GM23248 (cell line): Measurements from ENCODE around the gene NEUROD2. TPM values are rescaled to one million over a fixed set of nuclear protein-coding genes. Genes with fewer than 3 reads are reported as not detected.

ENCODE experiments used
- DNase-seq: peaks from one replicate; pipeline ENCODE4 v3.0.0-alpha.2; 2015
- H2AFZ ChIP-seq: fragments of 200-600 bp; sonication (generic); 2 replicates; pipeline ENCODE4 v1.6.1; 2016; ENCODE audit warnings: antibody characterized with exemption
- H3F3A ChIP-seq: fragments of 200-600 bp; sonication (generic); 2 replicates; pipeline ENCODE4 v1.6.1; 2016; ENCODE audit warnings: mild to moderate bottlenecking, antibody characterized with exemption, mixed run types; ENCODE audit not compliant: insufficient read depth
- H3K27ac ChIP-seq: fragments of 200-600 bp; sonication (generic); 2 replicates; pipeline ENCODE4 v1.5.1; 2016; ENCODE audit warnings: mild to moderate bottlenecking
- H3K27me3 ChIP-seq: fragments of 200-600 bp; sonication (generic); replicated peaks from 2 replicates; pipeline ENCODE4 v1.6.1; 2016; ENCODE audit warnings: mild to moderate bottlenecking; ENCODE audit not compliant: insufficient read depth
- H3K36me3 ChIP-seq: fragments of 200-600 bp; sonication (generic); 2 replicates; pipeline ENCODE4 v1.6.1; 2016; ENCODE audit warnings: low read depth, mild to moderate bottlenecking
- H3K4me1 ChIP-seq: fragments of 200-600 bp; sonication (generic); 2 replicates; pipeline ENCODE4 v1.6.1; 2016; ENCODE audit warnings: mild to moderate bottlenecking; ENCODE audit not compliant: insufficient read depth
- H3K4me2 ChIP-seq: fragments of 200-600 bp; sonication (generic); one replicate; pipeline ENCODE4 v1.6.1; 2016; ENCODE audit warnings: mild to moderate bottlenecking; ENCODE audit not compliant: unreplicated experiment
- H3K4me3 ChIP-seq: fragments of 200-600 bp; sonication (generic); 2 replicates; pipeline ENCODE4 v1.5.1; 2016; ENCODE audit warnings: mild to moderate bottlenecking
- H3K79me2 ChIP-seq: fragments of 200-600 bp; sonication (generic); 2 replicates; pipeline ENCODE4 v1.6.1; 2016; ENCODE audit warnings: mild to moderate bottlenecking; ENCODE audit not compliant: insufficient read depth
- H3K9ac ChIP-seq: fragments of 200-600 bp; sonication (generic); 2 replicates; pipeline ENCODE4 v1.6.1; 2016; ENCODE audit warnings: mild to moderate bottlenecking
- H3K9me2 ChIP-seq: fragments of 200-600 bp; sonication (generic); 2 replicates; pipeline ENCODE4 v1.6.1; 2016; ENCODE audit warnings: mixed run types, mild to moderate bottlenecking, moderate library complexity; ENCODE audit not compliant: insufficient read depth
- H3K9me3 ChIP-seq: fragments of 200-600 bp; sonication (generic); one replicate; pipeline ENCODE4 v1.6.1; 2017; ENCODE audit warnings: low read depth
- H4K20me1 ChIP-seq: fragments of 200-600 bp; sonication (generic); 2 replicates; pipeline ENCODE4 v1.6.0; 2016; ENCODE audit not compliant: insufficient read depth
- EZH2 ChIP-seq: fragments of 200-600 bp; sonication (generic); IDR thresholded peaks from 2 replicates; pipeline ENCODE4 v1.6.1; 2018; ENCODE audit warnings: antibody characterized with exemption, mild to moderate bottlenecking; ENCODE audit not compliant: insufficient read depth, poor library complexity, severe bottlenecking
- EZH2phosphoT487 ChIP-seq: fragments of 200-600 bp; sonication (generic); IDR thresholded peaks from 2 replicates; pipeline ENCODE4 v1.6.1; 2018; ENCODE audit warnings: antibody characterized with exemption, moderate library complexity, mild to moderate bottlenecking, low read depth; ENCODE audit not compliant: insufficient read depth
- WGBS, 2 experiments: methylation state at CpG; one replicate each; pipeline ENCODE4 v1.1.6; 2015 to 2017; ENCODE audit warnings: low lambda C conversion rate in 2 of 2, low coverage in 1 of 2; ENCODE audit errors: missing lambda C conversion rate in 2 of 2; 5-methylcytosine and 5-hydroxymethylcytosine counted together
- in situ Hi-C: fragments of 300-500 bp; cut with MboI; formaldehyde crosslinking; loops from 2 replicates; pipeline ENCODE4 v1.15.0; 2020
- polyA plus RNA-seq: library from polyadenylated mRNA; unstranded; fragments of >200 nt; fragmentation: Nextera tagmentation; extraction: Ambion mirVana; gene quantifications from 2 replicates; pipeline ENCODE4 v1.2.1, GENCODE V29; 2016
- total RNA-seq: library from RNA; depleted of rRNA; stranded (reverse); fragments of >200 nt; shearing (Covaris generic); gene quantifications from 2 replicates; pipeline ENCODE4 v1.2.3, GENCODE V29; 2014

NEUROD2 gene
- total and polyA plus RNA-seq, 2 experiments from 2014 or later = not detected

- no peak for DNase-seq
- no peak overlapping the region for H3K9ac ChIP-seq
- no peaks in the 10 kb centered on the region for H3K27me3 ChIP-seq
- peaks cover 5% of the 10 kb centered on the region; the same call in 1 of the 2 replicates for H3K4me1 ChIP-seq
- H3K4me2 ChIP-seq = no peak overlapping the region
- no peak overlapping the region for H3K4me3 ChIP-seq
- H3K9me3 ChIP-seq = no peaks in the 10 kb centered on the region
- H4K20me1 ChIP-seq = 0 out of 2 replicates have a peak, but pooled peaks cover 2% of the 10 kb centered on the region
- in situ Hi-C loops = no loop called here
- no peaks in the 10 kb centered on the region for H3K9me2 ChIP-seq
- WGBS, 2 experiments = 64 to 66% methylated on average over 5 of the region's 5 CpGs
- no peak overlapping the region for H2AFZ ChIP-seq
- no peaks in the 10 kb centered on the region for H3K36me3 ChIP-seq
- H3F3A ChIP-seq = no peaks in the 10 kb centered on the region
- peaks cover 76% of the 10 kb centered on the region for H3K79me2 ChIP-seq
- no peak overlapping the region for H3K27ac ChIP-seq
- TF ChIP-seq EZH2 (no peak), EZH2phosphoT487 (no peak)
These were observed 39.5 kb upstream of the NEUROD2 start for GRCh38 chr17:39647256-39647655.

GRCh38 chr17:39643271-39643670, 35.6 kb upstream of the NEUROD2 start:
- 0 out of 2 replicates have a peak, but pooled peaks cover 2% of the 10 kb centered on the region for H4K20me1 ChIP-seq
- peak; percentile 74 for DNase-seq
- WGBS, 2 experiments = 13 to 20% methylated on average over 4 of the region's 4 CpGs
- H3K4me3 ChIP-seq = no peak overlapping the region
- H3K27me3 ChIP-seq = no peaks in the 10 kb centered on the region
- H3K9ac ChIP-seq = no peak overlapping the region
- peaks cover 98% of the 10 kb centered on the region for H3K79me2 ChIP-seq
- H2AFZ ChIP-seq = no peak overlapping the region
- no peak overlapping the region for H3K4me2 ChIP-seq
- H3K36me3 ChIP-seq = no peaks in the 10 kb centered on the region
- H3K9me2 ChIP-seq = no peaks in the 10 kb centered on the region
- peaks cover 13% of the 10 kb centered on the region for H3K4me1 ChIP-seq
- H3K9me3 ChIP-seq = no peaks in the 10 kb centered on the region
- in situ Hi-C loops = no loop called here
- TF ChIP-seq EZH2 (no peak), EZH2phosphoT487 (no peak)
- no peak overlapping the region for H3K27ac ChIP-seq
- H3F3A ChIP-seq = no peaks in the 10 kb centered on the region

GRCh38 chr17:39642291-39643074, 34.8 kb upstream of the NEUROD2 start:
- Histone ChIP-seq H3F3A (no peaks in the 10 kb centered on the region), H3K4me1 (peaks cover 19% of the 10 kb centered on the region), H2AFZ (no peak overlapping the region), H3K27ac (no peak overlapping the region), H3K9me2 (no peaks in the 10 kb centered on the region), H3K4me2 (no peak overlapping the region), H3K36me3 (no peaks in the 10 kb centered on the region), H3K4me3 (no peak overlapping the region), H4K20me1 (0 out of 2 replicates have a peak, but pooled peaks cover 2% of the 10 kb centered on the region), H3K9ac (no peak overlapping the region), H3K79me2 (peaks cover 98% of the 10 kb centered on the region), H3K9me3 (no peaks in the 10 kb centered on the region), H3K27me3 (no peaks in the 10 kb centered on the region)
- DNase-seq = no peak
- 75 to 81% methylated on average over 9 of the region's 9 CpGs for WGBS, 2 experiments
- in situ Hi-C loops = no loop called here
- TF ChIP-seq EZH2phosphoT487 (no peak), EZH2 (no peak)

GRCh38 chr17:39641883-39642282, 34.2 kb upstream of the NEUROD2 start:
- in situ Hi-C loops = no loop called here
- no peak for TF ChIP-seq EZH2
- no peak for TF ChIP-seq EZH2phosphoT487
- H3K27me3 ChIP-seq = no peaks in the 10 kb centered on the region

More at GRCh38 chr17:39641883-39642282, 34.2 kb upstream of the NEUROD2 start:
- Histone ChIP-seq H3K9me2 (no peaks in the 10 kb centered on the region), H3F3A (no peaks in the 10 kb centered on the region), H3K79me2 (peaks cover 97% of the 10 kb centered on the region), H3K27ac (no peak overlapping the region), H3K9me3 (no peaks in the 10 kb centered on the region), H4K20me1 (0 out of 2 replicates have a peak, but pooled peaks cover 2% of the 10 kb centered on the region), H3K4me1 (peaks cover 19% of the 10 kb centered on the region), H2AFZ (no peak overlapping the region), H3K36me3 (no peaks in the 10 kb centered on the region), H3K9ac (no peak overlapping the region), H3K4me3 (no peak overlapping the region), H3K4me2 (no peak overlapping the region)
- 89% methylated on average over 7 of the region's 7 CpGs for WGBS, 2 experiments
- no peak for DNase-seq
